ENCODE measurements around the gene TGFB1. TPM values are rescaled to one million over a fixed set of nuclear protein-coding genes. Genes with fewer than 3 reads are reported as not detected.

Gene TGFB1
- polyA plus RNA-seq, 1 donor from 2014 or later, result not detected

DNA sequence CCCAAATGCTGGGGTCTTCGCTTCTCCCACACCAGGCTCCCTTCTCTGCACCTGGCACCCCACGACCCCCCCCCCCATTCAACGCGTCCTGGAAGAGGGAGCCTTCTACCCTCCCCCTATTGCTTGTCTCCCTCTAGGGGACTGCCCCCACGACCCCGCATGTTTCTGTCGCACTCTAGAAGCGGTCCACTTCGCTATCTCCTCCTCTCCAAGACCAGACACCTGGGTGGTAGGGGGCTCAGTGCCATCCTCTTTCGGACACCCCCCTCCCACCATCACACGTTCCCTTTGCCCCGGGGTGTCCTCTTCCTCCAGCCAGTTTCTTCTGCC is 1.5 kb downstream of the TGFB1 start:
- Histone ChIP-seq H3K27ac (ENCODE audit: low read length) (no peak overlapping the region), H3K9me3 (ENCODE audit: low read length) (no peaks in the 10 kb centered on the region), H3K27me3 (ENCODE audit: insufficient read depth, low read depth, low read length) (peaks cover 52% of the 10 kb centered on the region), H3K36me3 (ENCODE audit: insufficient read depth, low read length) (no peaks in the 10 kb centered on the region), H3K4me2 (ENCODE audit: low read length) (no peak overlapping the region), H2AFZ (ENCODE audit: low read depth, low read length) (no peak overlapping the region), H3K79me2 (replicated peaks; ENCODE audit: insufficient read depth, low read length) (no peaks in the 10 kb centered on the region), H4K20me1 (ENCODE audit: insufficient read depth) (no peaks in the 10 kb centered on the region), H3K4me3 (ENCODE audit: low read length) (peak overlapping the region; percentile 65), H3K9ac (ENCODE audit: low read length) (peak overlapping the region; percentile 12), H3F3A (ENCODE audit: insufficient read depth, low read length, poor library complexity, severe bottlenecking) (no peaks in the 10 kb centered on the region), H3K9me2 (ENCODE audit: insufficient read depth, low read length) (no peaks in the 10 kb centered on the region)
- TF ChIP-seq EZH2 (IDR thresholded peaks at IDR 0.05; ENCODE audit: borderline replicate concordance, insufficient read depth, low read length, poor library complexity, severe bottlenecking) (peak; percentile 40), POLR2AphosphoS5 (IDR thresholded peaks at IDR 0.05) (no peak)

DNA sequence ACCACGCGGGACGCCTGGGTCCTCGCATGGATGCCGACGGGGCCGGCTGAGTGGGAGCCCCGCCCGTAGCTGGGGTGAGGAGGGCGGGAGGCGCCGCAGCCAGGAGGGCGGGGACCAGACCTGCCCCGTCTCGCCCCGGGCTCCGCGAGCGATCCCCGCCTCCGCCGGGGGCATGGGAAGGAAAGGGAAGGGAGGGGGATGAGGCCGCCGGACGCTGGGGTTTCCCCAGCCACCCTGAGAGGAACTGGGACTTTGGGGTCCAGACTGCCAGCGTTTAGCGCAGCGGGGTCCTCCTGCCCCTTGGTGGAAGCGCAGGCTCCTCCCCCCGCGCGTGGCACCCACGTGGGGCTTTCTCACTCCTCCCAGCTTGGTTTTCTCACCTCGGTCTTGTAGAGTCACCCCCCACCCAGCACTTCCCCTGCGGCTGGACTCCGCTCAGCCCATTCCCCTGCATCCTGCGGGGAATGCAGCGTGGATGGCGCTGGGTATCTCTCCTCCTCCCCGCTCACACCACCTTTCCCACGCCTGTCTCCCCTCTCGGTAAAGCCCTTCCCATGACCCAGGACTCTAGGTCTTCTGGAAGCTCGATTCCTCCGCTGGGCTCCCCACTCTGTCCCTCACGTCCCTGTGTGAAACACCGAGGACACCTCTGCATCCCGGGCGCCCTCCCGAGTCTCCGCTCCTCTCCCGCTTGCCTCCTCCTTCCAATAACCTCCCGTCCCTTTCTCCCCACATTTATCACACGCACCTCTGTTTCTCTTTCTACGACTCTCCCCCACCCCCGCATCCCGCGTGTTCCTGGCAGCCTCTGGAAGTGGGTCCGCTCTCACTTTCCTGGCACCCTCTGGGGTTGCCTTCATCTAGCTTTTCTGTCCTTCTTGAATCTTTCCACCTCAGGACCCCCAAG is 2.1 kb downstream of the TGFB1 start:
- H3K79me2 ChIP-seq (replicated peaks; ENCODE audit: insufficient read depth, low read length), result no peaks in the 10 kb centered on the region
- H2AFZ ChIP-seq (ENCODE audit: low read depth, low read length), result no peak overlapping the region
- H3K9ac ChIP-seq (ENCODE audit: low read length), result peak overlapping the region; percentile 24
- peak overlapping the region; percentile 39 for H3K4me2 ChIP-seq (ENCODE audit: low read length)
- H3K36me3 ChIP-seq (ENCODE audit: insufficient read depth, low read length), result no peaks in the 10 kb centered on the region
- no peaks in the 10 kb centered on the region for H3F3A ChIP-seq (ENCODE audit: insufficient read depth, low read length, poor library complexity, severe bottlenecking)
- TF ChIP-seq, protein P1, sequence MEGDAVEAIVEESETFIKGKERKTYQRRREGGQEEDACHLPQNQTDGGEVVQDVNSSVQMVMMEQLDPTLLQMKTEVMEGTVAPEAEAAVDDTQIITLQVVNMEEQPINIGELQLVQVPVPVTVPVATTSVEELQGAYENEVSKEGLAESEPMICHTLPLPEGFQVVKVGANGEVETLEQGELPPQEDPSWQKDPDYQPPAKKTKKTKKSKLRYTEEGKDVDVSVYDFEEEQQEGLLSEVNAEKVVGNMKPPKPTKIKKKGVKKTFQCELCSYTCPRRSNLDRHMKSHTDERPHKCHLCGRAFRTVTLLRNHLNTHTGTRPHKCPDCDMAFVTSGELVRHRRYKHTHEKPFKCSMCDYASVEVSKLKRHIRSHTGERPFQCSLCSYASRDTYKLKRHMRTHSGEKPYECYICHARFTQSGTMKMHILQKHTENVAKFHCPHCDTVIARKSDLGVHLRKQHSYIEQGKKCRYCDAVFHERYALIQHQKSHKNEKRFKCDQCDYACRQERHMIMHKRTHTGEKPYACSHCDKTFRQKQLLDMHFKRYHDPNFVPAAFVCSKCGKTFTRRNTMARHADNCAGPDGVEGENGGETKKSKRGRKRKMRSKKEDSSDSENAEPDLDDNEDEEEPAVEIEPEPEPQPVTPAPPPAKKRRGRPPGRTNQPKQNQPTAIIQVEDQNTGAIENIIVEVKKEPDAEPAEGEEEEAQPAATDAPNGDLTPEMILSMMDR (IDR thresholded peaks at IDR 0.05; ENCODE audit: poor library complexity, severe bottlenecking), result no peak
- TF ChIP-seq POLR2AphosphoS5 (IDR thresholded peaks at IDR 0.05) (no peak), MXI1 (conservative IDR thresholded peaks at IDR 0.05; ENCODE audit: poor library complexity, severe bottlenecking) (no peak), SMC3 (conservative IDR thresholded peaks at IDR 0.05; ENCODE audit: poor library complexity) (no peak), RAD21 (conservative IDR thresholded peaks at IDR 0.05) (no peak), EZH2 (IDR thresholded peaks at IDR 0.05; ENCODE audit: borderline replicate concordance, insufficient read depth, low read length, poor library complexity, severe bottlenecking) (no peak), TAF1 (IDR thresholded peaks at IDR 0.05; ENCODE audit: low read depth) (no peak), EP300 (conservative IDR thresholded peaks at IDR 0.05; ENCODE audit: poor library complexity, severe bottlenecking) (no peak)
- TF ChIP-seq, protein P2, sequence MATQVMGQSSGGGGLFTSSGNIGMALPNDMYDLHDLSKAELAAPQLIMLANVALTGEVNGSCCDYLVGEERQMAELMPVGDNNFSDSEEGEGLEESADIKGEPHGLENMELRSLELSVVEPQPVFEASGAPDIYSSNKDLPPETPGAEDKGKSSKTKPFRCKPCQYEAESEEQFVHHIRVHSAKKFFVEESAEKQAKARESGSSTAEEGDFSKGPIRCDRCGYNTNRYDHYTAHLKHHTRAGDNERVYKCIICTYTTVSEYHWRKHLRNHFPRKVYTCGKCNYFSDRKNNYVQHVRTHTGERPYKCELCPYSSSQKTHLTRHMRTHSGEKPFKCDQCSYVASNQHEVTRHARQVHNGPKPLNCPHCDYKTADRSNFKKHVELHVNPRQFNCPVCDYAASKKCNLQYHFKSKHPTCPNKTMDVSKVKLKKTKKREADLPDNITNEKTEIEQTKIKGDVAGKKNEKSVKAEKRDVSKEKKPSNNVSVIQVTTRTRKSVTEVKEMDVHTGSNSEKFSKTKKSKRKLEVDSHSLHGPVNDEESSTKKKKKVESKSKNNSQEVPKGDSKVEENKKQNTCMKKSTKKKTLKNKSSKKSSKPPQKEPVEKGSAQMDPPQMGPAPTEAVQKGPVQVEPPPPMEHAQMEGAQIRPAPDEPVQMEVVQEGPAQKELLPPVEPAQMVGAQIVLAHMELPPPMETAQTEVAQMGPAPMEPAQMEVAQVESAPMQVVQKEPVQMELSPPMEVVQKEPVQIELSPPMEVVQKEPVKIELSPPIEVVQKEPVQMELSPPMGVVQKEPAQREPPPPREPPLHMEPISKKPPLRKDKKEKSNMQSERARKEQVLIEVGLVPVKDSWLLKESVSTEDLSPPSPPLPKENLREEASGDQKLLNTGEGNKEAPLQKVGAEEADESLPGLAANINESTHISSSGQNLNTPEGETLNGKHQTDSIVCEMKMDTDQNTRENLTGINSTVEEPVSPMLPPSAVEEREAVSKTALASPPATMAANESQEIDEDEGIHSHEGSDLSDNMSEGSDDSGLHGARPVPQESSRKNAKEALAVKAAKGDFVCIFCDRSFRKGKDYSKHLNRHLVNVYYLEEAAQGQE (IDR thresholded peaks at IDR 0.05; ENCODE audit: borderline replicate concordance), result no peak
- peaks cover 52% of the 10 kb centered on the region for H3K27me3 ChIP-seq (ENCODE audit: insufficient read depth, low read depth, low read length)
- no peaks in the 10 kb centered on the region for H4K20me1 ChIP-seq (ENCODE audit: insufficient read depth)
- H3K27ac ChIP-seq (ENCODE audit: low read length), result no peak overlapping the region
- H3K9me3 ChIP-seq (ENCODE audit: low read length), result no peaks in the 10 kb centered on the region
- peak overlapping the region; percentile 65 for H3K4me3 ChIP-seq (ENCODE audit: low read length)
- H3K9me2 ChIP-seq (ENCODE audit: insufficient read depth, low read length), result no peaks in the 10 kb centered on the region

All from neural cell (in vitro differentiated cells).